SKM-1 (cell line): Measurements from ENCODE around the gene TMCO4.

Experiments
- DNase-seq: peaks from one replicate; lab custom pipeline; 2025; ENCODE audit not compliant: unreplicated experiment; lab: John Stamatoyannopoulos, UW

Gene TMCO4

GRCh38 chr1:19662313-19662712, 137.4 kb downstream of the TMCO4 start:
- no peak for DNase-seq

GRCh38 chr1:19661721-19662228, 137.9 kb downstream of the TMCO4 start:
- no peak for DNase-seq

- DNase-seq, result no peak
Measured at GRCh38 chr1:19658186-19658585, 141.5 kb downstream of the TMCO4 start.

GRCh38 chr1:19657511-19657910, 142.2 kb downstream of the TMCO4 start:
- no peak for DNase-seq

DNA sequence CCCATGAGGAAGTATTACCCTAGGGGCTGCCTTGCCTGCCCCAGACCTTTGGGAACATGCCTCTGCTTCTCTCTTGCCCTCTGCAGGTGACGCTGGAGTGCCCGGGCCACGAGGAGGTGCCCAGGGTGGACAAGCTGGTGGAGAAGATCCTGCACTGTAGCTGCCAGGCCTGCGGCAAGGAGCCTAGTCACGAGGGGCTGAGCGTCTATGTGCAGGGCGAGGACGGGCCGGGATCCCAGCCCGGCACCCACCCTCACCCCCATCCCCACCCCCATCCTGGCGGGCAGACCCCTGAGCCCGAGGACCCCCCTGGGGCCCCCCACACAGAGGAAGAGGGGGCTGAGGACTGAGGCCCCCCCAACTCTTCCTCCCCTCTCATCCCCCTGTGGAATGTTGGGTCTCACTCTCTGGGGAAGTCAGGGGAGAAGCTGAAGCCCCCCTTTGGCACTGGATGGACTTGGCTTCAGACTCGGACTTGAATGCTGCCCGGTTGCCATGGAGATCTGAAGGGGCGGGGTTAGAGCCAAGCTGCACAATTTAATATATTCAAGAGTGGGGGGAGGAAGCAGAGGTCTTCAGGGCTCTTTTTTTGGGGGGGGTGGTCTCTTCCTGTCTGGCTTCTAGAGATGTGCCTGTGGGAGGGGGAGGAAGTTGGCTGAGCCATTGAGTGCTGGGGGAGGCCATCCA, 142.8 kb downstream of the TMCO4 start:
- no peak for DNase-seq

DNA sequence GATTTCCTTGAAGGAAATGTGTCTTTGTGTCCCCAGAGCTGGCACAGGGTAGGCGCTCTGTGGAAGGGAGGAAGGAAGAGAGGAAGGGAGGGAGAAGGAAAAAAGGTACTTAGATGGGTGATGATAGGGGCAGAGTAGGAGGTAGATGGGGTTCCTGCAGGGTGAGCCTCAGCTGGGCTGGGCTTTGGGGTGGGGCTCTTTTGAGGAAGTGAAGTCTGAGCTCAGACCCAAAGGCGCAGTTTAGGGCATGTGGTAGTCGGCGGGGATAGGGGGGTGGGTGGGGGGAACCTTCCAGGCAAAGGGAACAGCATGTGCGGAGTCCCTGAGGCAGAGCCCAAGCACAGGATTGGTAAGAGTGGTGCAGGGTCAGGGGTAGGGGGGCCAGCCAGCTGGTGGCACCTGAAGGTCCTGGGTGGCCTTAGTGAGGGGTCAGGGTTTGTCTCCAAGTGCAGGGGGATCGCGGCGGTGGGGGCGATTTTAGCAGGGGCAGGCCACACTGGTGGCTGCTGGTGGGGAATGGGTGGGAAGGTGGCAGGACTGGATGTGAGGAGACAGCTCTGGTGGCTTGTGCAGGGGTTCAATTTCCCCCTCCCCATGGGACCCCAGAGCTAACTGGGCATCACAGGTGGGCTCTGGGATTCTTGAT, 143.5 kb downstream of the TMCO4 start:
- DNase-seq, result no peak

- DNase-seq, result no peak
Measured at GRCh38 chr1:19655718-19656080, 144.0 kb downstream of the TMCO4 start.

DNA sequence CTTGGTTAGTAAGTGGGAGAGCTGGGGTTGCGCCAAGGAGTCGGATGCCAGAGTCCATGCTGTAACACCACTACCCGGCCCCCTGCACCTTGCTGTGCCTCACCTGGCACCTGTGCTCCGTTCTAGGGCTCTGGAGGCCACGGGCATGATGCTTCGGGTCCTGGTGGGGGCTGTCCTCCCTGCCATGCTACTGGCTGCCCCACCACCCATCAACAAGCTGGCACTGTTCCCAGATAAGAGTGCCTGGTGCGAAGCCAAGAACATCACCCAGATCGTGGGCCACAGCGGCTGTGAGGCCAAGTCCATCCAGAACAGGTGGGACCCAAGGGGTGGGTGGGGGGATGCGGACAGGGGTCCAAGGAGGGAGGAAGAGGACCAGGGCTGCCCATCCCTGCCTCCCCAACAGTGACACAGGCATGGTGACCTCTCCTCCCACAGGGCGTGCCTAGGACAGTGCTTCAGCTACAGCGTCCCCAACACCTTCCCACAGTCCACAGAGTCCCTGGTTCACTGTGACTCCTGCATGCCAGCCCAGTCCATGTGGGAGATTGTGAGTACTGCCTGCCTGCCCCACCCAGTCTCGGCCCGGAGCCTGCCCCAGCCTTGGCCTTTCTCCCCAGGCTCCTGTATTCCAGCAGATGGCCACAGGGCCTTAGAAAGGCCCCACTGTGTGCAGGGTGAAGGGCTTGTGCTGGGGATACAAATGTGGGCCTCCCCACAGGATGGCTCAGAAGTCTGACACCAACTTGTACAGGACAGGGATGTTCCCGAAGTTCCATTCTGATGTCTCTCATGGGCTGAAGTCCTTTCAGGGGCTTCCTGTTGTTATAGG, 144.6 kb downstream of the TMCO4 start:
- no peak for DNase-seq

GRCh38 chr1:19654386-19654785, 145.3 kb downstream of the TMCO4 start:
- DNase-seq, result no peak

DNA sequence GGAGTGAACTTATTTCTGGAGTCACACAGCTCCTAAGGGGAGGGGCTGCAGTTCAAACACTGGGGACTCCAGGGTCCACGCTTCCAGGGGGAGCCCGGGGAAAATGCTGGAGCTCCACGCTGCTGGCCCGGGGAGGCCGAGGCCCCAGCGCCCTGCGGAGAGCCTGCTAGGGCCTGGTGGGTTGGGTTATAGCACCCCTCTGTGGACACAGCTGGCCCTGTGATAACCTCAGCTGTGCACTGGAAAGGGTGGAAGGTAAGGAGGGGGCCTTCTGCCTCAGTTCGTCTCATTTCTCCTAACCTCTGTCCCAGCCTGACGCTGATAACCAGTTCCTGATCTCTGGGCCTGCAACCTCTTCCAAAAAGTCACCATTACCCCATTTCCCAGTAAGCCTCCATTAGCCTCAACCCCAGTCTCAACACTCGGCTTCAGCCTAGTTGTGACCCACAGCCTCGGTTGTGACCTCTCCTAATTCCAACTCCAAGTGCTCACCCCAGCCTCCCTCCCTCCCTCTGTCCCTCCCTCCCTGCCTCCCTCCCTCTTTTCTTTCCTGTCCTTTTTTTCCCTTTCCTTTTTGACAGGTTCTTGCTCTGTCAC, 148.5 kb downstream of the TMCO4 start:
- DNase-seq, result no peak

GRCh38 chr1:19650416-19651140, 149.1 kb downstream of the TMCO4 start:
- DNase-seq, result no peak

DNA sequence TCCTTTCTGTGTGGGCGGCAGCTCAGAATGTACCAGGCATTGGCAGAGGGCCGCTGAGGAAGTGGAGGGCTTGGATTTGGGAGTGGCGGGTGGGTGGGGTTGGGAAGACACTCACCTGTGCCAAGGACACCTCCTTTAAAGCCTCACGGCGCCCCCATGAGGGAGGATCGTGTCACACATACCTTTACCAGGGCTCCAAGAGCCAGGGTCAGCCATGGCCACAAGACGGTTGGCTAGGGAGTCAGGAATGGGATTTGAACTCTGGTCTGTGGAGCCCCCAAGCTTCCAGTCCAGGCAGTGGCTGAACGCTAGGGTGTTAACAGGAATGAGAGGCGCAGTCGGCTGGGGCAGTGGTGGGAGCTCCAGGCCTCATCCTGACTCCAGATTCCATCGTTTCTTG, 151.0 kb downstream of the TMCO4 start:
- DNase-seq, result no peak

DNA sequence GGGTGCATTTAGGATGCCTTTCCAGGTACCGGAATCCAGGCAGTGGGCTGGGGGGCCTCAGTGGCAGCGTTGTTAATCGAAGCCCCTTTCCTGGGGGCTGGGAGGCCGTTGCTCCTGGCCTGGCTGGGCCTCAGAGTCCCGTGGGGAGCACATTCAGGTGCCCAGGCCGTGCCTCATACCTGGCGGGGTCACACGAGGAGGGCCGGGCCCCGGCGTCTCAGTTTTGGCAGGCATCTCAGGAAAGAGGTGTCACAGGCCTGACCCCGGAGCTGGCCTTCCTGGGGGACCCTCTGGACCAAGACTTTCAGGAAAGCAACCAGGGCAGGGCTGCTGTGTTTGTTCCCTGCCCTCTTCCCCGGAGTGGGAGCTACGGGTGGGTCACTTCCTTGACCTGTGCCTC, 151.5 kb downstream of the TMCO4 start:
- no peak for DNase-seq

GRCh38 chr1:19647643-19648042, 152.1 kb downstream of the TMCO4 start:
- no peak for DNase-seq

DNA sequence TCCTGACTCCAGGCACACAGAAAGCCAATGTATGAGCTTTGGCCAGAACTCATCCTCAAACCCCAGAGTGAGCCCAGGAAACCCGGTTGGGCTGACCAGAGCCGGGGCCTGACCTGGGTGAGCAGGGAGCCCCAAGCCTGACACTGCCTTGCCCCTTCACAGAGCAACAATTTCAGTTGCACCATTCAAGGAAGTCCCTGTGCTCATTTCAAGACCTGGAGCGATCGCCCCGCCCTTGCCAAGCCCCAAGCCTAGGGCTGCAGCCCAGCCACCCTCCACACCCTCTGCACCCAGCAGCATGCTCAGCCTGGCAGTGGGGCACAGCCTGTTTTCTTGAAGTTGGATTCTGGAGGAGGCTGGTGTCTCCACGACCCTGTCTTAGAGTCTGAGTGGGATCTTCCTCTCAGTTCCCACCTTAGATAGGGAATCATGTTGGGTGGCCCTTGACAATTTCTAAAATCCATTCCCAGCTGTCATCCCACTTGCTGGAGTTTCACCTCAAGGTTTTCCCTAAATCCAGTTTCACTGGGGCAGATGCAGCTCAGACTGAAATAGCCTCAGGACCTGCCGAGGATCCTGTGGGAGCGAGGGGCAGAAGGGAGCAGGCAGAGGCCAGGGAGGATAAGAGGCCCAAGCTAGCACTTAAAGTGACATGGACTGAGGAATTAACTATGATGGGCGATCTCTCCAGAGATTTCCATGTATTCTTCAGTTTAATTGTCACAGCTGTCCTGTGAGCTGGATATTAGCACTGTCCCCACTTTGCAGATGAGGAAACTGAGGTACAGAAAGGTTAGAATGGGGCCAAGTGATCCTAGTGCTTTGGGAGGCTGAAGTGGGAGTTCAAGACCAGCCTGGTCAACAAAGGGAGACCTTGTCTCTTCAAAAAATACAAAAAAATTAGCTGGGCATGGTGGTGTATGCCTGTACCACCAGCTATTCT, 153.1 kb downstream of the TMCO4 start:
- no peak for DNase-seq

DNA sequence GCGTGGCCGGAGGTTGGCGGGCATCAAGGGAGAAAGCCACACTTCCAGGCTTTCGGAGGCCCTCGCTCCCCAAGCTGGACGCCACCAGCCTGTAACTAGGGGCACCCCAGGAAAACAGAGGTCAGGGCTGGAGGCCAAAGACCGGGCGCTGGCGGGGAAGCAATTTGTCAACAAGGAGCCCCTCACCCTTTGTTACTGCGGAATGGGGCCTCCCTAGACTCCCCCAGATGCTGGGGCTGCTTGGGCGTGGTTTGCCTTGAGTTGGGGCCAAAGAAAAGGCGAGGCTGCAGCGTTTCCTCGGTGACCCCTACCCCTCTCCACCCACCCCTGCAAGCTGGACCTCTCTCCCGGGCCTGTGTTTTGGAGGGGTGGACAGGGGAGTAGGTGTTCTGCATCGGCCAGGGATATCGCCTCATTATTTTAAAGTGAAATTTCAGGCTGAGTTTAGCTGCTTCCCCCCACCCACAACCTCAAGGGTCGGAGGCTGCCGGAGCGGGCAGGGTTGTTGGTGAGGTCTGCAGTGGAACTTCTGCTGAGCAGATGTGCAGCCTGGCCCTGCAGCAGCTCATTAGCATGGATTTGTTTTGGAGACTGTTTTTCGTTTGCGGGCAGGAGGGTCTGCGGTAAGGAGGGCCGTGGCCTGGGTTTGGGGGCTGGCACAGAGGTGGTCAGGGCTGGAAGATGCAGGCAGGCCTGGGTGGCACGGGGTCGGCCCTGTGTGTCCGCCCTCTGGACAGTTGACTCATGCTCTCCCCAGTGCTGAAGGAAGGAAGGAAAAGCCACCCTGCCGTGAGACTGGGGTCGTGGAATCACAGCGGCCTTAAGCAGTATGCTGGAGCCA, 154.1 kb downstream of the TMCO4 start:
- no peak for DNase-seq

- DNase-seq, result no peak
Measured at GRCh38 chr1:19644681-19645410, 154.9 kb downstream of the TMCO4 start.

- no peak for DNase-seq
Measured at GRCh38 chr1:19644395-19644680, 155.4 kb downstream of the TMCO4 start.
